Activated CD4-positive, alpha-beta T cell treated with anti-CD3 and anti-CD28 coated beads, Interleukin-2, amount 50 U/mL, for 48 hours (primary cell): ENCODE results near the gene TNRC6A.
A peak's percentile ranks its signal among the peaks of the same experiment; 100 is the strongest.
"Not testable (repeated sequence)": the region's sequence is repeated elsewhere in the genome, so short reads cannot be mapped to it uniquely, and the experiment has no call there.

Experiments
- DNase-seq, 2 experiments: peaks; one replicate each; pipeline ENCODE4 v3.0.0-alpha.2; 2020

The TNRC6A gene

DNA sequence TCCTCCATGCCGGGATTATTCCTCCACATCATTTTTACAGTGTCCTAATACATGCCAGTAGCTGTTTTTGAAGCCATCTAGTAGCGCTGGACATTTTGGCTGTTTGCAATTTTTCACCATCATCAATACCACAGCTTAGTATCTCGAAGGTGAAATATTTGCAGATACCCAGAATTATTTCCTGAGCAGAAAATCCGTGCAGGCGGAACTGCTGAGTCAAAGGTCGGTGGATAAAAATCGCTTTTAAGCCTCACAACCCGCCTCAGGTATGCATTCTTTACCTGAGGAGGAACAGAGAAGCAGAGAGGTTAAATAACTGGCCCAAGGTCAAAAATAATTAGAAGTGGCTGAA, 584 bp upstream of the TNRC6A start:
- DNase-seq, result no peak

DNA sequence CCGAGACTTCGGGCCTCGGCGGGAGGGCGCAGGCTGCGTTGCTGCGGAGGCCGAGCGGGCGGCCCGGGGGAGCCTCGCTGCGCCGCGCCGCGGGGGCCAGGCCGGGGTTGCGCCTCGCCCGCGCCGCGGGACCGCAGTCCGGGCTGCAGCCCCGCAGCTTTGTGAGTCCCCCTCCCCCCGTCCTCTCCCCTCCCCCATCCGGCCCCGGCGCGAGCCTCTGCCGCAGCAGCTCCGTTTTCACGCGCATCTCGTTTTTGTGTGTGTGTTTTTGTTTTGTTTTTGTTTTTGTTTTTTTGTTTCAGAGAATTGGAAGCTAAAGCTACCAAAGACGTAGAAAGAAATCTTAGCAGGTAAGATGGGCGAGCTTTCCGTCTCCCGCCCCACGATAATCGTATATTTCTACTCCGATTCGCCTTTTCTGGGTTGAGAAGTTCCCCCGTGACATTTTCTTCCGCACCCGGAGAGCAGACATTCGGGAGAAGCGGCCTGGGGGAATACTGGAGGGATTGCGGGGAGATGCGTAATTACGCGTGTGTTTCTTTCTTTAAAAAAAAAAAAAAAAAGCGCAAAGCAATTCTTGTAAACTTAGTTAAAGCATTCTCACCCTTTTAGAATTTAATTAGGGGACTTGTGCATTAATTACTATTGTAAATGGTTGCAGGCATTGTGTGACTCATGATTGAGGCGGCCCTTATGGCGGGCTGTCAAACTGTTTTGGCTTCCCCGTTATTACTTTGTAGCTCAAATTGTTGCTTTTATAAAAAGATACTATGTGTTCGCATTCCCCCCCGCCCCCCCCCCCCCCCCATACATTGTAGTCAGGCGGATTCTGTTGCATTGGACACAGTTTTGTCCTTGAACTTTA, 732 bp downstream of the TNRC6A start:
- peak; percentile 38 to 39 for DNase-seq

DNA sequence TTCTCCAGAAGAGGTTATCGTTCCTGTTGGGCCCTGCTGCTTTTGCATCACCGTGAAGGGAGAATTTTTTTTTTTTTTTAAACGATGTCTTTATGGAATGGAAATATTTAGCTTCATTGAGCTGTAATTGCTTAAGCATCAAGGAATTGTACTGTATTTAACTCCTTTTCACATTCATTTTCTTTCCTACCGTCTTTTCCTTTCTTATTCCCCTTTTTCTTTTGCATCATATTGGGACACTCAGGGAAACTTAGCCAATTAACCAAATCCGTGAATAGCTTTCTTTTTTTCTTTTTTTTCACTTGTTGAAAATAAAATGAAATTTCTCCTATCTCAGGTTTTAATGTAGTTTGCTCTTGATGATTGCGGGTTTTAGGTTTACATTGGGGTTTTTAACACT, 1.5 kb downstream of the TNRC6A start:
- DNase-seq, result no peak

DNA sequence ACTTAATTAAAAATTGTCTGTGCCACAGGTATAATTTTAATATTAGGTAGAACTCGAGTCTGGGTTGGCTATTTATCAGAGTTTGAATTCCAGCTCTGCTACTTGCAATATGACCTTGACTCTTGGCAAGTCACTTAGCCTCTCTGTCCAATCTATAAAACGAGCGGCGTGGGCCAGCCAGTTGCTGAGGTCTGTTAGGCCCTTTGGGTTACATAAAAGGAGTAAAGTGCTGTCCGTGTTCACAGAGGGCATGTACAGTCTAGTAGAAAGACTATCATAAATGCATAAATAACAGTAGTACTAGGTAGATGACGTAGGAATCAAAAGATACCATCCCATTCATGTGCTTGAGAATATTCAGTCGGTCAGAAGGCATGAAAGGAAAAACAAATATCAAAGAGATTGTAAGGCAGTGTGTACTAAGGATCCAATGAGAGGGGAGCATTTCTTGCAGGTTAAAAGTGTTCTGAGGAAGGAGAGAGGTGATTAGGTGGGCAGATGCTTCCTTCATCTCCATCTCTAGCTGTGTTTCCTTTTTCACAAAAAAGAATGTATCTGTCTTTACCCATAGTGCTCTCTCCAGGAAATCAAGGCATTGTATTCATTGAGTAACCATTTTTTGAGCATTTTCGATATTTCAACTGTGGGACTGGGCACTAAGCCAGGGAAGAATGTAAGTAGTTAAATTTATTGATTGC, 2.4 kb downstream of the TNRC6A start:
- DNase-seq, result no peak

- no peak for DNase-seq
These were observed 4.9 kb downstream of the TNRC6A start for GRCh38 chr16:24734382-24734781.

DNA sequence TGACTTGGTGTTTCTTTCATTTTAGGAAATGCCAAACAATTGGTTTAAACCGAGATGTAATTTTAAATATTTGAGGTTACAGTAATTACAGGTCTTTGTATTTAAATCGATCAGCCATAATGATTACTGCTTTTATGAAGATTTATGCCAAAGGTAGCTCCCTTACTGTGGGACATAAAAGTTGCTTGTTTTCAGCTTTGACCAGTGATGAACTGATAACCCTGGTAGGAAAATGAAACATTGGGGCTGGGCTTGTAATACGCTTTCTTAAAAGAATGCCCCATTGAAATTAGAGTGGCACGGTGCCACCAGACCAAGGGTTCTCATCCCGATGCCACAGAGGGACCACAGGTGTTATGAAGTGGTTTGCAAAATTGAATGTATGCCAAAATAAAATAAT, 7.3 kb downstream of the TNRC6A start:
- DNase-seq, result no peak

DNA sequence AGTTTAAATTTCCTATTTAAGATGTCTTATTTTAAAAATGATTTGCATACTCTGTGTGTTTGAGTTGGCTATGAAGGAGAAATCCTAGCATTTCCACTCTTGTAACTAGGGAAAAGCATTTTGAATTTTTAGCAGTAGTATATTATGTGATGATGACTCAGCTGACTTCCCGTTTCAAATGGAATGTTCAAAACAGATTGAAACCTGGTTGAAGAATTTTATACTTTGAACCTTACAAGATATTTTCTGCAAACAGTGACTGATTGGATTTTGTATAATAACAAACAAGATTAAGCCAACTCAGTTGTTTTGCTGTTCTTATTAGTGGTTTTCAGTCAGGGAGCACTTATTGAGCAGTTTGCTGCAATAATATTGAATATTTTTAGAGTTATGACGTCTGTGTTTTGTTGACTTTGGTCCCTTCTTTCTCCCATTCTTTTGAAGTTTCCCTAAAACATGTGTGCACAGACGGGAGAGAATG, 8.0 kb downstream of the TNRC6A start:
- DNase-seq, result no peak

DNA sequence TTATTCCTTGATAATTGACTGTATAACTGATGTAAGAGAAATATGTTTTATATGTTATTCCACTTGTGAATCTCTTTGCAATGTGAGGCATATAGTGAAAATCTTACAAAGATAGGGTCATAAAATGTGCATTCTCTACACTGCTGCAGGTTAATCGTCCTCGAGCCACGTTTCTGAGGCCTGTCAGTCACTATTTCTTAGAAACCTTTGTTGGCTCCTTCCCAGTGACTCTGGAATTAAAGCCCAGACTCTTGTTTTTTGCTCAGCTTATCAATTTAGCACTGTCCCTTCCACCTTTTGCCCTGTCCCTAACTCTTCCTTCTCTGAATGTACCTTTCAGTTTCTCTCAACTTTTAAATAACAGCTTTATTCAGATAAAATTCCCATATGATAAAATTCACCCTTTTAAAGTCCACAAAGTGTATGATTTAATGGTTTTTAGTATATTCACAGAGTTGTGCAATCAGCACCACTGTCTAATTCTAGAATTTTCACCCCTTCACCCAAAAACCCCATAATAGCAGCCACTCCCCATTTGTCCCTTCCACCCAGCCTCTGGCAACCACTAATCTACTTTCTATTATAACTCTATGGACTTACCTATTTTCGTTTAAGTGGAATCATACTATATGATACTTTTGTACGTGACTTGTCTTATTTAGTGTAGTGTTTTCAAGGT, 8.6 kb downstream of the TNRC6A start:
- DNase-seq, result no peak

DNA sequence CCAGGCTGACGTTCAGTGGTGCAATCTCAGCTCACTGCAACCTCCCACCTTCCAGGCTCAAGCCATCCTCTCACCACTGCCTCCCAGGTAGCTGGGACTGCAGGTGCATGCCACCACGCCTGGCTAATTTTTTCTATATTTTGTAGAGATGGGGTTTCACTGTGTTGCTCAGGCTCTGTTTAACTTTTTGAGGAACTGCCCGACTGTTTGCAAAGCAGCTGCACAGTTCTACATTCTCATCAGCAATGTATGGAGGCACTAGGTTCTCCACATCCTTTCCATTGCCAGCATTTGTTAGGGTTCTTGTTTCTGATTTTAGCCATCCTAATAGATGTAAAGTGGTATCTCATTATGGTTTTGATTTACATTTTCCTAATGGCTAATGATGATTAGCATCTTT, 9.4 kb downstream of the TNRC6A start:
- DNase-seq, result no peak

- no peak for DNase-seq
These were observed 12.4 kb downstream of the TNRC6A start for GRCh38 chr16:24741862-24742261.

- not testable (repeated sequence) for DNase-seq
These were observed 13.2 kb downstream of the TNRC6A start for GRCh38 chr16:24742610-24743009.

GRCh38 chr16:24745391-24745790, 15.9 kb downstream of the TNRC6A start:
- no peak for DNase-seq

DNA sequence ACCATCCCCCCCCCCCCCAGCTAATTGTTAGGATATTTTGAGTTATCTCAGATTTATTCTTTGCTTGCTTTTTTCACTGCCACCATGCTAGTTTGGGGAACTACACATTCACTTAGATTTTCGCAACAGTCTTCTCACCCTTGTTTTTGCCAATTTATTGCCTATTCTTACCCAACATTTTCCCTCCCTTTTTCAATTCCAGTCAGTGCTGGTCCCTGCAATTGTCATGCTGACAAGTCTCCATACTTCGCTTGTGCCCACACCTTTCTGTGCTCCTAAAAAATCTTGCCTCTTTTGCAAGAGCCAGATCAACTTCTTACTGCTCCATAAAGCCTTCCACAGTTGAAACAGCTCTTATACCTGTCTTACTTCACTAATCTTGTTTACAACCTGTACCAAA, 16.3 kb downstream of the TNRC6A start:
- DNase-seq, result no peak

DNA sequence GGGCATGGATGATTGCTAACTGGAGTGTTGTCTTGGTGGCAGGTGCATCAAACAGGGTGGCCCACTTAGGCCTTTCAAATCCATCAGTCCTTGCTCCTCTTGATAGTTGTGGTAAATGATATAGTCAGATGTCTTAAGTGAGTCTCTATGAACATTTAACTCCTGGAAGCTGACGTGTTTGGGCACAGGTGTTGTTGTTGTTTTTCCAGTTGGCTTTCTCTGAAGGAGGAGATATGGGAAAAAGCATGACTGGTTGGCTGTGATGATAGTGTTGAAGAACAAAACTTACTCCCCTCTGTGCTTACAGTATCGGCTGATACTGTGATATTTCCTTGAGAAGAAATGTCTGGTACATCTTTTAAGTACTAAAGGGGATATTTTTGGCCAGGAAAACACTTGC, 18.0 kb downstream of the TNRC6A start:
- DNase-seq, result no peak

- DNase-seq, result no peak
These were observed 18.8 kb downstream of the TNRC6A start for GRCh38 chr16:24748242-24748641.

DNA sequence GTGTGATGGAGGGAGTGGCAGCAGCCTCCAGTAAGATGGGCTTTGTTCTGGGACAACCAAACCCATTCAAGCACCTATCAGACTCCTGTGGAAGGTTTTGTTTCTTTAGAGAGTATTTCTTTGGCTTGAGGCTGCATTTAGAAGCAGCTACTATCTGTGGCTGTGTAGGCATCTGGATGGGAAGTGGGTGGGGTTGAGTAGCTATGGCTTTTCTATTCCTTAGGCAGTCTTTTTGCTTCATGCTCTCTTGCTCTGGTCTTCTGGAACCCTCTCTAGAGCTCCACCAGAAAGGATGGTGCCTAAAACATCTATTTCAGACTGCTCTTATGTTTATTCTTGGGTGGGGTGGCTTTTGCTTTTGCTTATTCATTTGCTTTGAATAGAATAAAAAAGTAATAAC, 19.9 kb downstream of the TNRC6A start:
- no peak for DNase-seq

DNA sequence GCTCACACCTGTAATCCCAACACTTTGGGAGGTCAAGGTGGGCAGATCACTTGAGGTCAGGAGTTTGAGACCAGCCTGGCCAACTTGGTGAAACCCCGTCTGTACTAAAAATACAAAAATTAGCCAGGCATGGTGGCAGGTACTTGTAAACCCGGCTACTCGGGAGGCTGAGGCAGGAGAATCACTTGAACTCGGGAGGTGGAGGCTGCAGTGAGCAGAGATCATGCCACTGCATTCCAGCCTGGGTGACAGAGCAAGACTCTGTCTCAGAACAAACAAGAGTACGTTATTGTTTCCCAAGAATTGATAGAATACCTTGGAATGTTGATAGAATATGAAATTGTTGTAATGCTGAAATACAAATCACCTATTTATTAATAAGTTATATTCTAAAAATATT, 20.4 kb downstream of the TNRC6A start:
- DNase-seq, result not testable (repeated sequence)

DNA sequence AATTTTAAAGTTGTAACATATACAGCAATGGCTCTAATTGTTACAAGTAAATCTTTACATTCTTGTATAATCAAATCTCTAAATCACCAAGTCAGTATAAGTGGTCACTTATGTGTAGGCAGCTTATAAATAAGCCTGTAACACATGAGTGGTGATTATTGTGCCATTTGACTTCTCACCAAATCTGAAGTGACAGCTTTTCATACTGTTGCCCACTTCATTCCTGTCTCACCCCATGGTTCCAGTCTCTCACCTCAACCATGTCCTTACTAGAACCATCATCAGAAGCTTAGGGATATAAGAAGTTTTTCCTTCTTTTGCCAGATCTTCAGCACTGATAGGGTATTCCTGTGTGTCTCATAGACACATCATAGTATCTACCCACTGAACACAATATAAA, 23.5 kb downstream of the TNRC6A start:
- no peak for DNase-seq

- no peak for DNase-seq
These were observed 24.0 kb downstream of the TNRC6A start for GRCh38 chr16:24753437-24753836.

- DNase-seq, result no peak
These were observed 25.1 kb downstream of the TNRC6A start for GRCh38 chr16:24754543-24754942.

- no peak for DNase-seq
These were observed 25.9 kb downstream of the TNRC6A start for GRCh38 chr16:24755201-24755874.

GRCh38 chr16:24758373-24758772, 28.9 kb downstream of the TNRC6A start:
- DNase-seq, result no peak

- DNase-seq, result no peak
These were observed 29.6 kb downstream of the TNRC6A start for GRCh38 chr16:24759006-24759405.
